Upper lobe of left lung (tissue), 6 donors: ENCODE results near the gene ENDOD1. TPM values are rescaled to one million over a fixed set of nuclear protein-coding genes. Genes with fewer than 3 reads are reported as not detected.

Experiments used
- ATAC-seq, 2 donors: fragments of 200-7000 bp; cut with Tn5 transposase; one replicate each; pipeline ENCODE4 v1.9.1; 2022; ENCODE audit warnings: mild to moderate bottlenecking in 2 of 2, moderate library complexity in 2 of 2; ENCODE audit not compliant: low FRiP score in 2 of 2
- DNase-seq, 2 donors: peaks; one replicate each; pipeline ENCODE4 v3.0.0-alpha.2; 2019 to 2020
- H3K27ac ChIP-seq, 4 donors: fragments of 200-600 bp; sonication (generic); one replicate each; pipeline ENCODE4 v1.5.1; 2016 to 2019
- H3K27me3 ChIP-seq, 4 donors: fragments of 200-600 bp; sonication (generic); one replicate each; pipeline ENCODE4 v1.5.1; 2017 to 2019
- H3K36me3 ChIP-seq, 4 donors: fragments of 200-600 bp; sonication (generic); one replicate each; pipeline ENCODE4 v1.5.1; 2016 to 2019
- H3K4me1 ChIP-seq, 4 donors: fragments of 200-600 bp; sonication (generic); one replicate each; pipeline ENCODE4 v1.5.1; 2018 to 2019
- H3K4me3 ChIP-seq, 4 donors: fragments of 200-600 bp; sonication (generic); one replicate each; pipeline ENCODE4 v1.5.1; 2017 to 2019; ENCODE audit warnings: mild to moderate bottlenecking in 2 of 4, moderate library complexity in 1 of 4
- H3K9me3 ChIP-seq, 4 donors: fragments of 200-600 bp; sonication (generic); one replicate each; pipeline ENCODE4 v1.5.1; 2018 to 2019
- EP300 ChIP-seq, 4 donors: sonication (generic); formaldehyde crosslinking; IDR thresholded peaks; one replicate each; pipeline ENCODE4 v1.5.1; 2017; ENCODE audit warnings: antibody characterized with exemption in 4 of 4, control low read depth in 2 of 4
- POLR2A ChIP-seq, 4 donors: fragments of 450-650 bp; IDR thresholded peaks; one replicate each; pipeline ENCODE4 v1.5.1; 2016 to 2017; ENCODE audit warnings: antibody characterized with exemption in 4 of 4, mild to moderate bottlenecking in 2 of 4
- POLR2AphosphoS5 ChIP-seq, 2 donors: sonication (generic); formaldehyde crosslinking; IDR thresholded peaks; one replicate each; pipeline ENCODE4 v1.5.1; 2017; ENCODE audit warnings: antibody characterized with exemption in 2 of 2
- WGBS, 2 donors: methylation state at CpG; one replicate each; pipeline ENCODE4 v1.1.5; 2017 to 2018; 5-methylcytosine and 5-hydroxymethylcytosine counted together
- total RNA-seq, 6 donors: library from RNA; depleted of rRNA in 4 of 6; stranded (reverse); fragments of >200 nt in 4 of 6; gene quantifications; one replicate each; pipeline versions ENCODE4 v1.1.0 to v1.2.1, GENCODE V29; 2016 to 2021
- TF ChIP-seq, protein P1 (sequence below), 6 experiments: fragments of 450-650 bp in 4 of 6; fragments of 200-600 bp in 2 of 6; sonication (generic) in 2 of 6; IDR thresholded peaks; one replicate each; pipeline ENCODE4 v1.5.1; 2016 to 2019; ENCODE audit warnings: antibody characterized with exemption in 6 of 6
- donor health status: DM: no; HTN: no; CAD: no; lungs with moderate emphysema.
- donor health status: DM: no; HTN: yes; CAD: no; lungs with severe emphysema.

The ENDOD1 gene
- total RNA-seq, 6 donors from 2014 or later, result 15.7 to 37.3 (median 27.1) TPM

DNA sequence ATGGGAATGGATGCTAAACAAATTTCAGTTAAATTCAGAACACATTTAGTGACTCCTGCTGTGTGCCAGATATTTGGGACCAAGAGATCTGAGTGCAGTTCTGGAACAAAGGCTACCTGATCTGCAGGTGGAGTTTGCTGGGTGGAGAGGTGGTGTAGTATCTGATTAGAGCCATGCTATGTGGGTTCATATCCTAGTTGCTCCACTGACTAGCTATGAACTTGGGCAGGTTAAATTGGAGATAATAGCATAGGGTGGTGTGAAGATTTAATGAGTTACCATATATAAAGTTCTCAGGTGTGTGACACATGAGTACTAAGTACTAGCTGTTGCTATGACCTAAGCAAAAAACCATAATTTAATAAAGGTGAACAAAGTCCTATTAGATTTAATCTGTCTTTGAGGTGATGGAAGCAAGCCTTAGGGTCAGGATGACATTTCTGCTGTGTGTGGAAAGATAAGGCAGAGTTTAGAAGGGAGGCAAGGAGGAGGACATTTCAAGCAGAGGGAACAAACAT, 2.1 kb downstream of the ENDOD1 start:
- H3K4me1 ChIP-seq, result peaks cover 26 to 43% (median 34%) of the 10 kb centered on the region in 4 donors
- ATAC-seq (no peak), DNase-seq (no peak)
- no peaks in the 10 kb centered on the region for H3K36me3 ChIP-seq
- TF ChIP-seq EP300 (IDR thresholded peaks at IDR 0.05) (no peak), POLR2A (IDR thresholded peaks at IDR 0.05) (no peak), POLR2AphosphoS5 (IDR thresholded peaks at IDR 0.05) (no peak)
- TF ChIP-seq, protein P1, sequence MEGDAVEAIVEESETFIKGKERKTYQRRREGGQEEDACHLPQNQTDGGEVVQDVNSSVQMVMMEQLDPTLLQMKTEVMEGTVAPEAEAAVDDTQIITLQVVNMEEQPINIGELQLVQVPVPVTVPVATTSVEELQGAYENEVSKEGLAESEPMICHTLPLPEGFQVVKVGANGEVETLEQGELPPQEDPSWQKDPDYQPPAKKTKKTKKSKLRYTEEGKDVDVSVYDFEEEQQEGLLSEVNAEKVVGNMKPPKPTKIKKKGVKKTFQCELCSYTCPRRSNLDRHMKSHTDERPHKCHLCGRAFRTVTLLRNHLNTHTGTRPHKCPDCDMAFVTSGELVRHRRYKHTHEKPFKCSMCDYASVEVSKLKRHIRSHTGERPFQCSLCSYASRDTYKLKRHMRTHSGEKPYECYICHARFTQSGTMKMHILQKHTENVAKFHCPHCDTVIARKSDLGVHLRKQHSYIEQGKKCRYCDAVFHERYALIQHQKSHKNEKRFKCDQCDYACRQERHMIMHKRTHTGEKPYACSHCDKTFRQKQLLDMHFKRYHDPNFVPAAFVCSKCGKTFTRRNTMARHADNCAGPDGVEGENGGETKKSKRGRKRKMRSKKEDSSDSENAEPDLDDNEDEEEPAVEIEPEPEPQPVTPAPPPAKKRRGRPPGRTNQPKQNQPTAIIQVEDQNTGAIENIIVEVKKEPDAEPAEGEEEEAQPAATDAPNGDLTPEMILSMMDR (IDR thresholded peaks at IDR 0.05), result no peak
- H3K27ac ChIP-seq, result no peak overlapping the region
- H3K27me3 ChIP-seq, result no peaks in the 10 kb centered on the region
- H3K4me3 ChIP-seq, result peak overlapping the region in 1 of 4 donors; percentile 96
- no peaks in the 10 kb centered on the region for H3K9me3 ChIP-seq

DNA sequence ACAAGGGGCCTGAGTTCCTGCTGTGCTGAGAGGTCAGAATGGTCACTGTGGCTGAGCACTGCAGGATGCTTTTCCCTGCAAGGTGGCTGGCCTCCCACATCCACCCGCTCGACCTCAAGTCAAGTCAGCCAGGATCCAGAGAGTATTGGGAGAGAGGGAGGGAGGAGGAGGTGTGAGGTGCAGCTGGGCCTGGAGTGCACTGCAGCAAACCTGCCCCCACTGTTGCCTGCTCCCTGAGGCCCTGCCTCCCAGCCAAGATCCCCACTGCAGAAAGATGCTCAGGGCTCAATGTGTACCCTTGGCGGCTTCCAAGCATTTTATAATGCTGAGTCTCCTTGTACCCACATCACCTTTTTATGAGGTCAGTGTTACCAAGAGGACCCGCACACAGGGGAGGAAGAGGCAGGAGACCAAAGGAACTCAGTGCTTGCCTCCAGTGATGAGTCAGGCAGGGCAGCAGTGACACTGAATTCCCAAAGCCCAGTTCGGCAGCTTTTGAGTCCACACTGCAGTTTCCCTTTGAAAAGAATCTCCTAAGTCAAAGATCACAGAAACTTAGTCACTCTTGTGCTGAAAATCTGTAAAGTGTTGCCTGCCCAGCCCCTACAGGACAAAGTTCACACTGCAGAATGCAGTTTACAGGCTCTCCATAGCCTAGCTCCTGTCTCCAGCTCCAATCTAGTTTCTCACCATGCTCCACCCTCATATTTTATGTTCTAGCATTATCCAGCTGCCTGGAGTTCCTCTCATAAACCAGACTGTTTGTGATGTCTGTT, 3.1 kb downstream of the ENDOD1 start:
- no peak for TF ChIP-seq POLR2AphosphoS5 (IDR thresholded peaks at IDR 0.05)
- TF ChIP-seq, protein P1 (IDR thresholded peaks at IDR 0.05), result peak in 5 of 6 experiments; percentile 23 to 49 (median 45)
- H3K27me3 ChIP-seq, result no peaks in the 10 kb centered on the region
- H3K36me3 ChIP-seq, result no peaks in the 10 kb centered on the region
- H3K4me1 ChIP-seq, result peaks cover 26 to 43% (median 34%) of the 10 kb centered on the region in 4 donors
- ATAC-seq (no peak), DNase-seq (no peak)
- no peak overlapping the region for H3K27ac ChIP-seq
- H3K9me3 ChIP-seq, result no peaks in the 10 kb centered on the region
- no peak overlapping the region for H3K4me3 ChIP-seq
- WGBS, 2 donors, result 57 to 65% methylated on average over 2 to 5 of the region's 5 CpGs

DNA sequence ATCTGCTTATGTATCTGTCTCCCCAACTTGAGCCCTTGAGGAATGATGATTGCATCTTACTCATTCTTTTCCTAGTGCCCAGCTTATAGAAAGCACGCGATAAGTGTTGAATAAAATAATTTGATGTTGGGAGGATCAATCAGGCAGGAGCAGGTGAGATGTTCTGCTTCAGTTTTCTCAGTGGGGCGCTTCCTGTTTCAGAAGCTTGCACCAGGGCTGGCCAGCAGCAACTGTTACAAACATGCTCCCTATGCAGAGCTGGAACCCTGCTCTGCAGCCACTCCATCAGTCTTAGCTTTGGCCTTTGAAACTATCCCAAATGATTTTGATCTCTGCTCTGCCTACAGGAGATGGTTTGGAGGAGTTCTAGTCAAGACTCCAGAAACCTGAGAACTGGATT, 3.9 kb downstream of the ENDOD1 start:
- no peaks in the 10 kb centered on the region for H3K36me3 ChIP-seq
- ATAC-seq (no peak), DNase-seq (no peak)
- no peaks in the 10 kb centered on the region for H3K27me3 ChIP-seq
- no peak overlapping the region for H3K4me3 ChIP-seq
- no peaks in the 10 kb centered on the region for H3K9me3 ChIP-seq
- H3K4me1 ChIP-seq, result peaks cover 26 to 43% (median 34%) of the 10 kb centered on the region in 4 donors
- no peak overlapping the region for H3K27ac ChIP-seq
- TF ChIP-seq POLR2A (IDR thresholded peaks at IDR 0.05), result no peak
- no peak for TF ChIP-seq POLR2AphosphoS5 (IDR thresholded peaks at IDR 0.05)
- TF ChIP-seq, protein P1 (IDR thresholded peaks at IDR 0.05), result no peak
- TF ChIP-seq EP300 (IDR thresholded peaks at IDR 0.05), result no peak
- WGBS, 2 donors, result 92 to 96% methylated on average over 3 of the region's 3 CpGs

DNA sequence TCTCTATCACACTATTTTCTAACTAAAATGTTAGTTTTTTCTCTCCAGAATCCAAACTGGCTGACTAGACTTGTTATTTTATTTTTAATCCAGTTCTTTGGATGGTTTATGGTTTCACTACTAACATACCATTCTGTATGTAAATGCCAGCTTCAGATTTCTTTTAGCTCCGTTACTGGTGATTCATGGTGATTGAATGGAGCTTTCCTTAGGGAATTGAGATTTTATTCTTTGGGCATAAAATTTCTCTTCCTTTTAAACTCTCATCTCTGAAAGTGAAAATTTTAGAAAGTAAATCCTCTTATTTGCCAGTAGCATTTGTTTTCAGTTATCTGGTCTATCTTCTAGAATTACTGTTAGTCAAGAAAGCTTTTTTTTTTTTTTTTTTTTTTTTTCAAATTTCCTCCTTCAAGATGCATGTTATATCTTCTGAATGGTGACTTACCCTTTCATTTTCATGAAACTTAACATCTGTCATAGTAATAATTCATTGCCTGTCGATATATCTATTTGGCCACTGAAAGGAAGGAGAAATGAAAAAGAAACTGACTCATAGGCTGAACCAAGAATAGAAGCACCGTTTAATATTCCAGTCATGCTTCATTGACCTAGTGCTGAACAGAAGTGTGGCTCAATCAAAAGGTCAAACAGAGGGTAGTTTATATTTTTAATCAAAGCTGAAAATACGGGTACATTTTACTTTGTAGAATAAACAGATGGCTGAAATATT, 6.4 kb downstream of the ENDOD1 start:
- H3K9me3 ChIP-seq, result no peaks in the 10 kb centered on the region
- DNase-seq, result no peak
- H3K4me3 ChIP-seq, result no peak overlapping the region
- peaks cover 20 to 36% (median 27%) of the 10 kb centered on the region in 4 donors for H3K4me1 ChIP-seq
- H3K27me3 ChIP-seq, result no peaks in the 10 kb centered on the region
- no peaks in the 10 kb centered on the region for H3K36me3 ChIP-seq
- TF ChIP-seq EP300 (IDR thresholded peaks at IDR 0.05) (no peak), POLR2A (IDR thresholded peaks at IDR 0.05) (no peak), POLR2AphosphoS5 (IDR thresholded peaks at IDR 0.05) (no peak)
- TF ChIP-seq, protein P1 (IDR thresholded peaks at IDR 0.05), result no peak
- WGBS, 2 donors, result 44 to 46% methylated on average over 4 of the region's 4 CpGs
- no peak for ATAC-seq
- H3K27ac ChIP-seq, result no peak overlapping the region
